ENCODE measurements around the gene HSD17B2. TPM values are rescaled to one million over a fixed set of nuclear protein-coding genes. Genes with fewer than 3 reads are reported as not detected.
A peak's percentile ranks its signal among the peaks of the same experiment; 100 is the strongest.

Gene HSD17B2
- total RNA-seq, 1 donor from 2014 or later: not detected

DNA sequence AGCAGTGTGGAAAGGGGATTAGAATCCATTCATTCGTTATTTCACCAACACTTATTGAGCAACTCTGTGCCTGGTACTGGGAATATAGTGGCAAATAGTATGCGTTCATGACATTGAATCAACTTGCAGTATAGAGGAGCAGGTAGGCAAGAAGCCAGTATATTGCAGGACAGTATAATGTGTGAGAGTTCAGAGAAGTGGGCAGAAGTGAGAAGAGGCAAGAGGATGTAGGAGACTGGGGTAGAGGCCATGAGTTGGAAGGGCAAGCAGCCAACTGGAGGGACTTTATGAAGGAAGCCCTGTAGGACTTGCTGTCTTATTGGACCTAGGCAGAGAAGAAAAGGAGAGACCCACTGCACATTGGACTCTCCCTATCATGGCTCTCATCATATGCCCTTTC, 12.3 kb downstream of the HSD17B2 start:
- intact Hi-C loops (cut with micrococcal nuclease): no loop called here
- no peaks in the 10 kb centered on the region for H3K36me3 Mint-ChIP-seq (ENCODE audit: low read depth)

DNA sequence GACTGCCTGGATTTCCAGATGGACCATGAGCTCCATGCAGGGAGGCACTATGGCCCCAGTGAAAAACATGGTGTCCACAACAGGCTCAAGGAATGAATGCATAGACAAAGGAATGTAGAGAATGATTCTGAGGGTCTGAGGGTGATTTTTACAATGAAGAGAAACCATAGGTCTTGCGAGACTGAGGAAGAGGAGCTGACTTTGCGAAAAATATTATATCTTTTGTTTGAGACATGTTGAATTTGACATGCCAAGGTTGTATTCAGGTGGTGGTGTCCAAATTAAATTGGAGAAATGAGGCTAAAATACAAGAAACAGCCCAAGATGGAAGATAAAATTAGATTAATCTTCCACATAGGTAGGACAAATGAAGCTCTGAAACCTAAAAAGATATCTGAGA, 12.7 kb downstream of the HSD17B2 start:
- no peaks in the 10 kb centered on the region for H3K36me3 Mint-ChIP-seq (ENCODE audit: low read depth)
- H3K4me3 Mint-ChIP-seq: no peak overlapping the region
- no peak overlapping the region for H3K27ac Mint-ChIP-seq
- peaks cover 14% of the 10 kb centered on the region for H3K27me3 Mint-ChIP-seq
- H3K9me3 Mint-ChIP-seq: no peaks in the 10 kb centered on the region
- DNase-seq: no peak
- intact Hi-C loops (cut with micrococcal nuclease): no loop called here
- no peaks in the 10 kb centered on the region for H3K4me1 Mint-ChIP-seq

More for the DNA sequence above, 12.3 kb downstream of the HSD17B2 start:
- Mint-ChIP-seq H3K9me3 (no peaks in the 10 kb centered on the region), H3K27me3 (peaks cover 14% of the 10 kb centered on the region), H3K4me1 (no peaks in the 10 kb centered on the region), H3K4me3 (no peak overlapping the region), H3K27ac (no peak overlapping the region)
- no peak for DNase-seq

DNA sequence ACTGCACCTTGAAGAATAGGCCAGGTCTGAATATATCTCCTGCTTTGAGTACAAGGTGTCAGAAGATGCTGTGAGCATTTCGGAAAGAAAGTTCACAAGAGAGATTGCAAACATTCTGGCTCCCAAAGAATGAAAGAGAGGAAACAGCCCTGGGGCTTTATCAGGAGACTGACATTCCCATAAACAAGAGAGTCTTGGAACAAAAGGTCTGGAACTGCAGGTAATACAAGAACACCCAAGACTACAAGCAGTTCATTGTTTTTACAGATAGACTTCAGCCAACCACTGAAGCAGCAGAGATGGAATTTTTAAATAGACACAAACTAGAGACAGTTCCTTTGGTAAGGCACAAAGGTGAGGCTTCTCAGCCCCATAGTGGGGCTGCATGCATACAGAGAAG, 14.4 kb downstream of the HSD17B2 start:
- H3K9me3 Mint-ChIP-seq: no peaks in the 10 kb centered on the region
- H3K4me3 Mint-ChIP-seq: no peak overlapping the region

DNA sequence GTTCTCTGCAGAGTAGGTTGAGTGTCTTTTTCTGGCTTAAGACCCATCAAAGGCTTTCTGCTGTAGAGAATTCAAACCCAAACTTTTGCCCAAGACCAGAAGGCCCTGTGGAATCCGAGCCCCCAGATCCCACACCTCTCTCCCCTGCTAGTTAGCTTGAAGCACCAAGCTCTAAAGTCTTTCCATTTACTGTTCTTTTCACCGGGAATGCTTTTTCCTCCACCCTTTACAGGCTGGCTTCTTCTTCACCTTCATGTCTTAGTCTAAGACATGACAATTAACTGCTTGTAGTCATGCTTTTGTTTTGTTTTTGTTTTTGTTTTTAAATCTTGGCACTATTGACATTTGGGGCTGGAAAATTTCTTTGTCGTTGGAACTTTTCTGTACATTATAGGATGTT, 15.5 kb downstream of the HSD17B2 start:
- peaks cover 26% of the 10 kb centered on the region for H3K27me3 Mint-ChIP-seq
- H3K27ac Mint-ChIP-seq: no peak overlapping the region
- no peak overlapping the region for H3K4me3 Mint-ChIP-seq
- no peaks in the 10 kb centered on the region for H3K4me1 Mint-ChIP-seq
- intact Hi-C loops (cut with micrococcal nuclease): no loop called here
- H3K9me3 Mint-ChIP-seq: no peaks in the 10 kb centered on the region
- no peak for DNase-seq
- H3K36me3 Mint-ChIP-seq (ENCODE audit: low read depth): no peaks in the 10 kb centered on the region

More for the DNA sequence above, 14.4 kb downstream of the HSD17B2 start:
- DNase-seq: no peak
- H3K27me3 Mint-ChIP-seq: peaks cover 22% of the 10 kb centered on the region
- H3K27ac Mint-ChIP-seq: no peak overlapping the region
- no peaks in the 10 kb centered on the region for H3K4me1 Mint-ChIP-seq
- H3K36me3 Mint-ChIP-seq (ENCODE audit: low read depth): no peaks in the 10 kb centered on the region
- intact Hi-C loops (cut with micrococcal nuclease): no loop called here

DNA sequence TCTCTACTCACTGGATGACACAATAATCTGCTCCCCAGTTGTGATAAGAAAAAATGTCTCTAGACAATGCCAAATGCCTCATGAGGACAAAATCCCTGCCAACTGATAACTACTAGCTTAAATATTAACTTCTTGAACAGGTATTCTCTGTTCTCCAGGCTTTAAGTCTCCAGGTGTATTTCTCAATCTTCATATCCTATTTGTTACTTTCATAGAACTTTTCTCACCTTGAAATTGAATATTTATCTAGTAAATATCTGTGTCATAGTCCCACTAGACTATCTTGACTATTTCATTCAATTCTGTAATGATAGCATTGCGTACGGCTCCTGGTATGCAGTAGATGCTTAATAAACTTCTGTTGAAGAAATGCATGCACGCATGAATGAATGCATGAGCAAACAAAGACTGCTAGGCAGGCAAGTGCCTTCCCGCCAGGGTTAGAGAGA, 15.9 kb downstream of the HSD17B2 start:
- intact Hi-C loops (cut with micrococcal nuclease): no loop called here
- Mint-ChIP-seq H3K27me3 (peaks cover 30% of the 10 kb centered on the region), H3K4me3 (no peak overlapping the region), H3K36me3 (ENCODE audit: low read depth) (no peaks in the 10 kb centered on the region), H3K4me1 (no peaks in the 10 kb centered on the region), H3K27ac (no peak overlapping the region), H3K9me3 (no peaks in the 10 kb centered on the region)
- no peak for DNase-seq

DNA sequence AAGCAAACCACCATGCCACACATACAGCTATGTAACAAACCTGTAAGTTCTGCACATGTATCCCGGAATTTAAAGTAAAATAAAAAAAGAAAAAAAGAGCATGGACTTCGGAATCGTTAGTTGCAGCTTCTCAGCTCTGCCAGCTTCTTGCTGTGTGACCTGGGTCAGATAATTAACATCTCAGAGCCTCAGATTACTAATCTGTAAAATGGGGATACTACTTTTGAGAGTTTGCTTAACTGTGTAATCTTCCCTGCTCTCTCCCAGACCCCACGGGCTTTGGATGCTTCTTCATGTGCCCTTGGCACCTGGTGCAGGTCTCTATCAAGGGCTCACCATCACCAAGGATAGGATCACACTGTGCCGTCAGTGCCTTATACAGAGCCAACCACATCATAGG, 16.6 kb downstream of the HSD17B2 start:
- Mint-ChIP-seq H3K9me3 (no peaks in the 10 kb centered on the region), H3K4me1 (no peaks in the 10 kb centered on the region), H3K36me3 (ENCODE audit: low read depth) (no peaks in the 10 kb centered on the region), H3K27ac (no peak overlapping the region), H3K4me3 (no peak overlapping the region), H3K27me3 (peaks cover 32% of the 10 kb centered on the region)
- intact Hi-C loops (cut with micrococcal nuclease): no loop called here
- DNase-seq: no peak

DNA sequence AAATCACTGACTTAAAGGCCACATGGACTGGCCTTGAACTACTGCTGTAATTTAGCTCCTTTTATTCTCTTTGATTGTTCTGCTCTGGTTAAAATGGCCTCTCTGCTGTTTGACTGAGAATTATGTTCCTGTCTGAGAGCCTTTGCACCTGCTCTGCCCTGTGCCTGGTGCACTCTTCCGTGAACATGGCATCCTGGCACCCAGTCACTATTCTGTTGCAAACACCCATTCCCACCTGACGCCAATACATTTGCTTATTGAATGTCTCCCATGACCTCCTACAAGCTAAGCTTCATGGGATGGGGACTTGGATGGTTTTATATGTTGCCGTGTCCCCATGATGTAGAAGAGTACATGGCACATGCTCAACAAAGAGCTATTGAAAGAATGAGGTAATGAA, 20.1 kb downstream of the HSD17B2 start:
- no peak overlapping the region for H3K27ac Mint-ChIP-seq
- no peaks in the 10 kb centered on the region for H3K36me3 Mint-ChIP-seq (ENCODE audit: low read depth)
- H3K27me3 Mint-ChIP-seq: peaks cover 21% of the 10 kb centered on the region
- H3K4me3 Mint-ChIP-seq: no peak overlapping the region
- H3K9me3 Mint-ChIP-seq: no peaks in the 10 kb centered on the region
- no peaks in the 10 kb centered on the region for H3K4me1 Mint-ChIP-seq
- no peak for DNase-seq
- intact Hi-C loops (cut with micrococcal nuclease): no loop called here

DNA sequence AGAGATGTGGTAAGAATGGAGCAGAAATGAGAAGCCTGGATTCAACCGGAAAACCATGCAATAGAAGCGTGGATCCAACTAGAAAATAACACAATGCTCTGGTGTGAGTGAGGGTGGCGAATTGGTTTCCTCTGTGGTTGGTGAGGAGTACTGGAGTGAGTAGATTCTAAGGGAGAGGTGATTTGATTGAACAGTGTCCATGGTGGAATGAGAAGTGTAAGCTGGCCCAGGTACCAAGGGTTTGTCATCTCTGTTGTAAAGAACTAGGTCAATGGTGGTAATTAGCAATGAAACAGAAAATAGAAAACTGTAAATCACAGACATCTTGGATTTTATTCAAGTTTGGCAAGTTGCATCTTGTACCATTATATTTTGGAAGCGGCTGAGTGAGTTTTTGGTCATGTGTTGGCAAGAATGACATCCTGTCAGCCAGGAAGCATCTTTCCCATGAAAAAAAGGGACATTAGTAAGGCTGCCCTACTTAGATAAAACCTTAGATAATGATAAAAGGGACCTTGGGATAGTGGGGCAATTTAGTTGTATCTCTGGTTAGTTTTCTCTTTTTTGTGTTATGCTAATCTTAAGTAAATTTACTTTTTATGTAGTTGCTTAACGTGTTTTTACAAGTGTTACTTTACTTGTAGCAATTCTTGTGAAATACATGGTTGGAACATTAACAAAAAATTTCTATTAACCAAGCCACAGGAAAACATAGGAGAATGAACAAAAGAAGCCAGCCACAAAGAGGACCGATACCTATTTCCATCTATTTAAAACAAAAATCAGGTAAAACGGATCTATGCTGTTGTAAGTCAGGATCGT, 20.9 kb downstream of the HSD17B2 start:
- Mint-ChIP-seq H3K4me1 (no peaks in the 10 kb centered on the region), H3K27me3 (peaks cover 21% of the 10 kb centered on the region)
- intact Hi-C loops (cut with micrococcal nuclease): no loop called here

DNA sequence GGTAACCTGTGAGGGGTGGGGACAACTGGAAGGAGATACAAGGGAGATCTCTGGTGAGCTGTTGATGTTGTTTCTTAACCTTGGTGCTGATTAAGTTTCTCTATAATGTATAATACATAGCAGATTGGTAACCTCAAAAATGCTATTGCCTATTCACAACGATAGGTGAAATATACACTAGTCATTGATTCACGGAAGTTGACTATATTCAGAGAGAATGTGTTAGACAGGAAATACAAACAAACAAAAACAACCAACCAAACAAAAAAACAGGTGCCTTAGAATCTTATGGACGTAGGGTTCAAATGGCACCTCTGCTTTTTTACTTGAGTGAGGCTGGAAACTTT, 21.5 kb downstream of the HSD17B2 start:
- no peak for DNase-seq
- no peaks in the 10 kb centered on the region for H3K4me1 Mint-ChIP-seq
- intact Hi-C loops (cut with micrococcal nuclease): no loop called here
- no peaks in the 10 kb centered on the region for H3K36me3 Mint-ChIP-seq (ENCODE audit: low read depth)
- peaks cover 19% of the 10 kb centered on the region for H3K27me3 Mint-ChIP-seq
- no peaks in the 10 kb centered on the region for H3K9me3 Mint-ChIP-seq
- no peak overlapping the region for H3K27ac Mint-ChIP-seq
- H3K4me3 Mint-ChIP-seq: no peak overlapping the region

More for the DNA sequence above, 20.9 kb downstream of the HSD17B2 start:
- no peak overlapping the region for H3K4me3 Mint-ChIP-seq
- H3K27ac Mint-ChIP-seq: no peak overlapping the region
- DNase-seq: no peak
- no peaks in the 10 kb centered on the region for H3K36me3 Mint-ChIP-seq (ENCODE audit: low read depth)
- H3K9me3 Mint-ChIP-seq: no peaks in the 10 kb centered on the region

DNA sequence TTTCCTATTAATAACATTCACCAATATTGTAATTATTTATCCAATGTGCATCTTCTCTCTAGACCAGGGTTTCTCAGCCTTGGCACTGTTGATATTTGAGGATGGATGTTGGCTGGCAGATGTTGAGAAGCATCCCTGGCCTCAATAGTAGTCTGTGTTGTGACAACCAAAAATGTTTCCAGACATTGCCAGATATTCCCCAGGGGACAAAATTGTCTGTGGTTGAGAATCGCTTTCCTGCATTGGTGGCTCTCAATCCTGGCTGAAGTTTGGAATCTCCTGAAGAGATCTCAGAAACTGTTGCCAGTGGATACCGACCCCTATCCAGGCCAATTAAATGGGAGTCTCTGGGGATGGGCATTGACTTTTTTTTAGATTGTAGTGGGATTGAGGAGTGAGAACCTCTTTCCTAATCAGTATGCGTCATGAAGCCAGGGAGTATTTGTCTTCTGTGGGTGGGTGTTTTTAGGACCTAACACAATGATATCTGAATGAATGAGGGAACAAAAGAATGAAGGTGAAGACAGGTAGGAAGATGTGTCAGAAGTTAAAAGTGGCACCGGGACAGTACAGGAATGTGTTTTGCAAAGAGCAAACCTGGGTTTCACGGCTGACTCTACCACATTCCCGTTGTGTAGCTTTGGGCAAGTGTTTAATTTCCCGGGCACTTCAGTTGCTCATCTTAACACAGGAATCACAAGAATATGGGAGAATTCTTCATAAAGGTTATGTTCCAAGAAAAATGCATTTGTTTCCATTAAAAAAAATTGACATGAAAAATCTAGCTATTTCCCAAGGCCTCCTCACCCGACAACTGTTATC, 24.3 kb downstream of the HSD17B2 start:
- no peak overlapping the region for H3K4me3 Mint-ChIP-seq
- peaks cover 3% of the 10 kb centered on the region for H3K4me1 Mint-ChIP-seq
- no peaks in the 10 kb centered on the region for H3K9me3 Mint-ChIP-seq
- intact Hi-C loops (cut with micrococcal nuclease): no loop called here
- DNase-seq: no peak
- H3K36me3 Mint-ChIP-seq (ENCODE audit: low read depth): no peaks in the 10 kb centered on the region
- H3K27ac Mint-ChIP-seq: no peak overlapping the region
- H3K27me3 Mint-ChIP-seq: peaks cover 13% of the 10 kb centered on the region

DNA sequence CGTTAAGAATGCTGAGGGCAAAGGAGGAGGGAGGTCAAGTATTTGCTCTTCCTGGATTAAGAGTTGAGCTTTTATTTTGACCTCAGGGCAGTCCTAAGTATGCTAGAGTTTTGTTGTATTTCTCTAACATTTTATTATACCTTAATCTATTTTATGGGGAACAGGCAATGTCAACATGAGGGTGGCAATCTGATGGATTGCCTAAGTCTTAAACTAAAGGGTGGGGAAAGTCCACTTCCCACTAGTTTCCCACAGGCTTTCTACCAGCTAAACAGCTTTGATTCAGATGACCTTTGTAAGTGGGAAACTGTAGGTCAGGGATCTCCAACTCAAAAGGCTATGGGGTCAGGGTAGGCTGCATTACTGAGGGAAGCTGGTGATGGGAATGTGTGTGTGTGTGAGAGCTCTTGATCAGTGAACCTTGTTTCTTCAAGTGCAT, 24.9 kb downstream of the HSD17B2 start:
- no peak overlapping the region for H3K27ac Mint-ChIP-seq
- no peak overlapping the region for H3K4me3 Mint-ChIP-seq
- no peaks in the 10 kb centered on the region for H3K36me3 Mint-ChIP-seq (ENCODE audit: low read depth)
- peaks cover 13% of the 10 kb centered on the region for H3K27me3 Mint-ChIP-seq
- DNase-seq: no peak
- intact Hi-C loops (cut with micrococcal nuclease): no loop called here
- H3K4me1 Mint-ChIP-seq: peaks cover 3% of the 10 kb centered on the region
- H3K9me3 Mint-ChIP-seq: no peaks in the 10 kb centered on the region

DNA sequence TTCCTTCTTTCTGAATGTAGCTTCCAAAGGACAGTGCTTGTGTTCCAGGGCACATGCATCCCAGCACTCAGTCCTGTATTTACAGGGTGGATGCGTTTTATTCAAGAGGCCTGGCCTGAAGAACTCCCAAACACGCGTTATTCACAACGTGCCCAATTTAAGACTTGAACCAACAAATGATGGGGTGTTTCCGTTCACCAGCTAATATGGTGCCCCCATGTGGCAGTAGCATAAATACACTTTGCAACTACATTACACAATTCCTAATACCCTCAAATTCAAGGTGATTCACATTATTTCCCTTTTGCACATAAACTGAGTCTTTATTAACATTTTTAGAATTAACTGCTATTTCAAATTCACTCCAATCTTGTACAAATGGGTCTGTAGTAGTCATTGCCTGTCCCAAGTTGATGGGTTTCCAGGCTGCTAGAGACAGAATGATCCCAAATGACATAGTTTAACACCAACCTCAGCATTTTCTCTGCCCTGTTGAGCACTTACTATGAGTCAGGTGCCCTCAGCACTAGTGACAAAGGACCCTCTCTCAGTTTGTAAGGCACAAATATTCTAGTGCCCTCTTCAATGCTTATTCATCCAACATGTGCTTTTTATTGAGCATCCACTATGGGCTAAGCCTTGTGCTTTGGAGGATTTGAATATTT, 26.9 kb downstream of the HSD17B2 start:
- DNase-seq: peak; percentile 64

DNA sequence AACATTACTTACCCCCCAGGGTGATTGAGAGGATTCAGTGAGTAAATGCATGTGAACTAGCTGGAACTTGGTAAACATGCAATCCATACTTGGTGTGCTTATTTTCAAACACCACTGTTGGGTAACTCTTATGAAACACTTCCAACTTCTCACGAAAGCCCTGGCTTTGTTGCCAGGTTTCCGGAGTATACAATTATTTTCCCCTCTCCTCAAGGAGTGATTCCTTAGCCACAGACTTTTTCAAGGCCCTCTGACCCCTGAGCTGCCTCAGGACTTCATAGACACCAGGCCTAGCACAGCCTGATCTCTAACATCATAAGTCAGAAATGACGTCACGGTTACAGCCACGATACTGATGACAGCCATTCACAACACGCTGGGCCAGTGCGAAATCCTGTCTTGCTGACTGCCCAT, 27.6 kb downstream of the HSD17B2 start:
- H3K27me3 Mint-ChIP-seq: peaks cover 2% of the 10 kb centered on the region
- no peak overlapping the region for H3K27ac Mint-ChIP-seq
- peaks cover 3% of the 10 kb centered on the region for H3K4me1 Mint-ChIP-seq
- H3K36me3 Mint-ChIP-seq (ENCODE audit: low read depth): no peaks in the 10 kb centered on the region
- no peak for DNase-seq
- intact Hi-C loops (cut with micrococcal nuclease): no loop called here
- H3K9me3 Mint-ChIP-seq: no peaks in the 10 kb centered on the region
- H3K4me3 Mint-ChIP-seq: no peak overlapping the region

More for the DNA sequence above, 26.9 kb downstream of the HSD17B2 start:
- H3K4me3 Mint-ChIP-seq: no peak overlapping the region
- H3K9me3 Mint-ChIP-seq: no peaks in the 10 kb centered on the region
- no peak overlapping the region for H3K27ac Mint-ChIP-seq
- intact Hi-C loops (cut with micrococcal nuclease): no loop called here
- peaks cover 3% of the 10 kb centered on the region for H3K4me1 Mint-ChIP-seq
- peaks cover 2% of the 10 kb centered on the region for H3K27me3 Mint-ChIP-seq
- H3K36me3 Mint-ChIP-seq (ENCODE audit: low read depth): no peaks in the 10 kb centered on the region

All from activated CD4-positive, alpha-beta T cell treated with anti-CD3 and anti-CD28 coated beads, Interleukin-2, amount 10 ng/mL, durations not matched to agents 24 days and 14 days (primary cell).